GM21447 (cell line): ENCODE data around the gene SLC2A2.

ENCODE experiments used
- ATAC-seq: cut with Tn5 transposase; IDR thresholded peaks from one replicate; pipeline ENCODE4 v1.9.1; 2021; ENCODE audit not compliant: unreplicated experiment

The SLC2A2 gene

GRCh38 chr3:171038342-171038741, 11.8 kb upstream of the SLC2A2 start:
- no peak for ATAC-seq

- ATAC-seq: no peak
Observed at GRCh38 chr3:171028779-171029232, 2.3 kb upstream of the SLC2A2 start.

GRCh38 chr3:171028025-171028778, 1.7 kb upstream of the SLC2A2 start:
- no peak for ATAC-seq

- ATAC-seq: no peak
Observed at GRCh38 chr3:171023566-171023965, 3.0 kb downstream of the SLC2A2 start.

- ATAC-seq: no peak
Observed at GRCh38 chr3:171021377-171021776, 5.1 kb downstream of the SLC2A2 start.

- no peak for ATAC-seq
Observed at GRCh38 chr3:171018156-171018935, 8.2 kb downstream of the SLC2A2 start.

GRCh38 chr3:171013822-171014748, 12.4 kb downstream of the SLC2A2 start:
- ATAC-seq: no peak

GRCh38 chr3:171011873-171012336, 14.6 kb downstream of the SLC2A2 start:
- ATAC-seq: no peak

- ATAC-seq: no peak
Observed at GRCh38 chr3:171011109-171011872, 15.2 kb downstream of the SLC2A2 start.

GRCh38 chr3:171007316-171007715, 19.2 kb downstream of the SLC2A2 start:
- ATAC-seq: no peak

- no peak for ATAC-seq
Observed at GRCh38 chr3:171005648-171006047, 20.9 kb downstream of the SLC2A2 start.

- ATAC-seq: no peak
Observed at GRCh38 chr3:171001957-171002694, 24.4 kb downstream of the SLC2A2 start.

- no peak for ATAC-seq
Observed at GRCh38 chr3:171001250-171001893, 25.1 kb downstream of the SLC2A2 start.

- no peak for ATAC-seq
Observed at GRCh38 chr3:171000281-171000680, 26.2 kb downstream of the SLC2A2 start.

GRCh38 chr3:170999737-171000242, 26.7 kb downstream of the SLC2A2 start:
- no peak for ATAC-seq

GRCh38 chr3:170997961-170998913, 28.3 kb downstream of the SLC2A2 start:
- no peak for ATAC-seq

GRCh38 chr3:170992854-170993253, 33.7 kb downstream of the SLC2A2 start:
- no peak for ATAC-seq

GRCh38 chr3:170991664-170992063, 34.9 kb downstream of the SLC2A2 start:
- no peak for ATAC-seq
